Measurements from ENCODE around the gene PALB2. TPM values are rescaled to one million over a fixed set of nuclear protein-coding genes. Genes with fewer than 3 reads are reported as not detected.

PALB2 gene
- total RNA-seq, 1 donor from 2014 or later = 11.3 TPM

Other genes with a start within 250 kb of the PALB2 start
- gene COG7, start 188.1 kb downstream of the PALB2 start, total RNA-seq = 27.4 TPM
- 54.3 TPM for gene GGA2, start 130.8 kb downstream of the PALB2 start, total RNA-seq
- gene EARS2, start 84.0 kb downstream of the PALB2 start, total RNA-seq = 17.2 TPM
- gene UBFD1, start 83.6 kb downstream of the PALB2 start, total RNA-seq = 64.9 TPM
- 87.2 TPM for gene NDUFAB1, start 45.0 kb downstream of the PALB2 start, total RNA-seq
- gene DCTN5, start 156 bp upstream of the PALB2 start, total RNA-seq = 60.8 TPM
- gene PLK1, start 37.6 kb upstream of the PALB2 start, total RNA-seq = 4.2 TPM
- gene ERN2, start 71.9 kb upstream of the PALB2 start, total RNA-seq = 197 TPM
- gene CHP2, start 113.7 kb upstream of the PALB2 start, total RNA-seq = not detected
- 9.6 TPM for gene PRKCB, start 194.7 kb upstream of the PALB2 start, total RNA-seq